PC-9 (cell line): ENCODE measurements around the gene STRADA. TPM values are rescaled to one million over a fixed set of nuclear protein-coding genes. Genes with fewer than 3 reads are reported as not detected.

Experiments
- BruUV-seq: library from RNA; stranded (reverse); fragments of 400-500 nt; replicated peaks from 2 replicates; lab custom pipeline; 2021; lab: Mats Ljungman, UMichigan
- CTCF ChIA-PET: fragments of 300-600 bp; sonication (Branson Sonifier 250); formaldehyde crosslinking; loops from one replicate; lab custom pipeline; 2022; ENCODE audit warnings: antibody characterized with exemption; lab: Charles Lee
- POLR2A ChIA-PET: fragments of 300-600 bp; sonication (Branson Sonifier 250); formaldehyde crosslinking; loops from one replicate; lab custom pipeline; 2022; ENCODE audit warnings: antibody characterized with exemption; ENCODE audit not compliant: unreplicated experiment; lab: Charles Lee
- DNase-seq, 2 experiments: peaks; one replicate each; pipeline versions ENCODE4 v3.0.0 to v3.0.0-alpha.2; 2015 to 2022; ENCODE audit warnings: mixed read lengths in 1 of 2
- H2AFZ ChIP-seq: fragments of 200-600 bp; sonication (generic); 2 replicates; pipeline ENCODE4 v1.8.1; 2017; ENCODE audit warnings: antibody characterized with exemption
- H3F3A ChIP-seq: fragments of 200-600 bp; sonication (generic); 2 replicates; pipeline ENCODE4 v1.8.1; 2017; ENCODE audit warnings: antibody characterized with exemption, mild to moderate bottlenecking, low read depth; ENCODE audit not compliant: insufficient read depth
- H3K27ac ChIP-seq: fragments of 200-600 bp; sonication (generic); 2 replicates; pipeline ENCODE4 v1.6.1; 2016; ENCODE audit warnings: mixed run types
- H3K27me3 ChIP-seq: fragments of 200-600 bp; sonication (generic); 2 replicates; pipeline ENCODE4 v1.6.1; 2016; ENCODE audit warnings: low read depth, mixed run types; ENCODE audit not compliant: insufficient read depth
- H3K36me3 ChIP-seq: fragments of 200-600 bp; sonication (generic); 2 replicates; pipeline ENCODE4 v1.6.1; 2016; ENCODE audit warnings: low read depth, mixed run types
- H3K4me1 ChIP-seq: fragments of 200-600 bp; sonication (generic); replicated peaks from 2 replicates; pipeline ENCODE4 v1.6.1; 2016; ENCODE audit warnings: mixed run types; ENCODE audit not compliant: insufficient read depth
- H3K4me2 ChIP-seq: fragments of 200-600 bp; sonication (generic); 2 replicates; pipeline ENCODE4 v1.6.1; 2017; ENCODE audit warnings: mixed run types
- H3K4me3 ChIP-seq: fragments of 200-600 bp; sonication (generic); 2 replicates; pipeline ENCODE4 v1.6.1; 2016; ENCODE audit warnings: mixed run types
- H3K79me2 ChIP-seq: fragments of 200-600 bp; sonication (generic); 2 replicates; pipeline ENCODE4 v1.6.1; 2017; ENCODE audit warnings: low read depth, mixed run types
- H3K9me2 ChIP-seq: fragments of 200-600 bp; sonication (generic); 2 replicates; pipeline ENCODE4 v1.8.1; 2017; ENCODE audit warnings: mild to moderate bottlenecking; ENCODE audit not compliant: insufficient read depth
- H3K9me3 ChIP-seq: fragments of 200-600 bp; sonication (generic); 2 replicates; pipeline ENCODE4 v1.8.1; 2016; ENCODE audit warnings: low read depth; ENCODE audit not compliant: insufficient read depth
- H4K20me1 ChIP-seq: fragments of 200-600 bp; sonication (generic); 2 replicates; pipeline ENCODE4 v1.8.1; 2017; ENCODE audit not compliant: insufficient read depth
- CTCF ChIP-seq: fragments of 200-600 bp; sonication (generic); conservative IDR thresholded peaks from 2 replicates; pipeline ENCODE4 v1.6.1; 2017; ENCODE audit warnings: mixed run types, antibody characterized with exemption, mild to moderate bottlenecking, moderate library complexity
- EZH2 ChIP-seq: fragments of 200-600 bp; sonication (generic); IDR thresholded peaks from 2 replicates; pipeline ENCODE4 v1.8.0; 2017; ENCODE audit warnings: antibody characterized with exemption, low read depth
- intact Hi-C: fragments of 100-400 bp; cut with micrococcal nuclease; formaldehyde crosslinking; loops from one replicate; pipeline ENCODE4 v1.10.0; 2022; ENCODE audit not compliant: unreplicated experiment
- total RNA-seq: library from RNA; stranded (reverse); gene quantifications from 2 replicates; pipeline ENCODE4 v1.2.3, GENCODE V29; 2021

Gene STRADA
- total RNA-seq, 1 experiment from 2014 or later, result 28.8 TPM

DNA sequence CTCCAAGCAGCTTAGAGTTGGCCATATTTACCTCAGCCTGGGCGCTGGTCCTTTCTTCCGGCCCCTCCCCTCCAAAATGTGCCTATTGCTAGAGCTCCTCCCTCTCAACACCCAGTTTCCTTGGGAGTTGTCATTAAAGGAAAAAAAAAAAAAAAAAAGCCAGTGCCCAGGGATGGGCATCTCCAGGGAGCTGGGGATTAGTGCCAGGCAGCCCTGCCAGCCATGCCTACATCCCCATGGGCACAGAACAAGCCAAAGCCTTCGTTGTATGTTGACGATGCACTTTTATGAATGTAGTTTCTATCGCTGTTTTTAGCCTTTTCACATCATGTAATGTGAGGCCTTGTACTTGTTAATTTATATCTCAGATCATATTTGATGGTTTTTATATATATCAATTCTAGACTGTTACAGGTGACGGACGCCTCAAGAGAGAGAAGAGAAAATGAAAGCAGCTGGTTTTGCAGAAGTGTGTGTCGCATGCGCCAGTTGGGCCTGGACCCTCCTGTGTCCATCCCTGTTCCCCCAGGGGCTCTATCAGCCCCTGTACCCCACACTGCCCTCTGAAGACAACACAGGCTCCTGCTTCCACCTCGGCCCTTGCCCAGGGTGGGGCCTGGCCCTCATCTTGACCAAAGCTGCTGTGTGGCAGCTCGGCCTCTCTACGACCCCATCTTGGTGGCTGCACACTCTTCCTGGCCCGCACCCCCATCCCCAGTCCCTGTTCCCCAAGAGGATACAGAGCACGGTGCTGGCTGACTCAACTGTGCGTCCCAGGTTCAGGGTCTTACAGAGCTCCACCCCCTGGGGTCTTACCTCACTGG lies 46.4 kb downstream of the STRADA start:
- Histone ChIP-seq H2AFZ (no peak overlapping the region), H3K27me3 (no peaks in the 10 kb centered on the region), H3K9me2 (no peaks in the 10 kb centered on the region), H4K20me1 (no peaks in the 10 kb centered on the region), H3K4me1 (no peaks in the 10 kb centered on the region), H3K79me2 (no peaks in the 10 kb centered on the region), H3F3A (no peaks in the 10 kb centered on the region), H3K36me3 (no peaks in the 10 kb centered on the region), H3K9me3 (no peaks in the 10 kb centered on the region), H3K4me2 (no peak overlapping the region), H3K27ac (no peak overlapping the region), H3K4me3 (no peak overlapping the region)
- ChIA-PET POLR2A (interaction anchor here (0.7 kb wide), 1 partner anchor 130 kb away, joined by 3 read pairs; no protein-coding TSS in a partner anchor), CTCF (interaction anchor here (0.6 to 0.7 kb wide), 2 partner anchors 28 to 45 kb away, joined by 3 to 6 read pairs; no protein-coding TSS in a partner anchor)
- intact Hi-C loops, result loop anchor here (5.0 kb wide), 1 partner anchor 73 kb away; the partner anchor contains the start of gene MAP3K3
- TF ChIP-seq CTCF, result no peak
- TF ChIP-seq EZH2, result no peak
- BruUV-seq, result no TSS peak
- DNase-seq, result no peak

GRCh38 chr17:63694229-63694949 lies 47.2 kb downstream of the STRADA start:
- Histone ChIP-seq H3K4me2 (no peak overlapping the region), H3K4me1 (no peaks in the 10 kb centered on the region), H3K79me2 (no peaks in the 10 kb centered on the region), H3F3A (no peaks in the 10 kb centered on the region), H3K9me2 (no peaks in the 10 kb centered on the region), H3K9me3 (no peaks in the 10 kb centered on the region), H4K20me1 (no peaks in the 10 kb centered on the region), H3K36me3 (no peaks in the 10 kb centered on the region), H3K4me3 (no peak overlapping the region), H3K27me3 (no peaks in the 10 kb centered on the region), H2AFZ (no peak overlapping the region), H3K27ac (no peak overlapping the region)
- DNase-seq, result no peak
- ChIA-PET POLR2A (interaction anchor here (0.7 kb wide), 1 partner anchor 129 kb away, joined by 3 read pairs; no protein-coding TSS in a partner anchor), CTCF (interaction anchor here (0.7 kb wide), 1 partner anchor 27 kb away, joined by 6 read pairs; no protein-coding TSS in a partner anchor)
- intact Hi-C loops, result no loop called here
- TF ChIP-seq CTCF (no peak), EZH2 (no peak)
- BruUV-seq, result no TSS peak

GRCh38 chr17:63693411-63694113 lies 48.0 kb downstream of the STRADA start:
- no TSS peak for BruUV-seq
- no peaks in the 10 kb centered on the region for H4K20me1 ChIP-seq
- H3K27me3 ChIP-seq, result no peaks in the 10 kb centered on the region
- no peaks in the 10 kb centered on the region for H3K9me2 ChIP-seq
- no peaks in the 10 kb centered on the region for H3K4me1 ChIP-seq
- CTCF ChIA-PET, result no interaction called here
- no peak overlapping the region for H3K4me3 ChIP-seq
- TF ChIP-seq CTCF, result no peak
- no peak for TF ChIP-seq EZH2
- intact Hi-C loops, result no loop called here
- no peak for DNase-seq
- no peak overlapping the region for H3K4me2 ChIP-seq
- no peaks in the 10 kb centered on the region for H3F3A ChIP-seq
- H3K36me3 ChIP-seq, result no peaks in the 10 kb centered on the region
- no peak overlapping the region for H2AFZ ChIP-seq
- H3K9me3 ChIP-seq, result no peaks in the 10 kb centered on the region
- POLR2A ChIA-PET, result no interaction called here
- no peaks in the 10 kb centered on the region for H3K79me2 ChIP-seq
- no peak overlapping the region for H3K27ac ChIP-seq
